Type B pancreatic cell (in vitro differentiated cells): ENCODE data around the gene WASF1. TPM values are rescaled to one million over a fixed set of nuclear protein-coding genes. Genes with fewer than 3 reads are reported as not detected.

Source experiments
- DNase-seq: peaks from one replicate; pipeline ENCODE4 v3.0.0; 2021; ENCODE audit warnings: mixed read lengths; ENCODE audit not compliant: unreplicated experiment; ENCODE audit errors: extremely low spot score
- H3K27ac Mint-ChIP-seq: 2 replicates; pipeline ENCODE4 v1.8.0; 2021; ENCODE audit warnings: mild to moderate bottlenecking, mixed read lengths
- H3K27me3 Mint-ChIP-seq: 2 replicates; pipeline ENCODE4 v1.8.0; 2021; ENCODE audit warnings: mixed read lengths
- H3K36me3 Mint-ChIP-seq: 2 replicates; pipeline ENCODE4 v1.8.0; 2021; ENCODE audit warnings: mixed read lengths
- H3K4me1 Mint-ChIP-seq: one replicate; pipeline ENCODE4 v1.8.0; 2021; ENCODE audit warnings: mixed read lengths; ENCODE audit not compliant: unreplicated experiment
- H3K4me3 Mint-ChIP-seq: 2 replicates; pipeline ENCODE4 v1.8.0; 2021; ENCODE audit warnings: mild to moderate bottlenecking, mixed read lengths
- H3K9me3 Mint-ChIP-seq: 2 replicates; pipeline ENCODE4 v1.8.0; 2021; ENCODE audit warnings: mixed read lengths
- CTCF ChIP-seq: fragments of 200-600 bp; sonication (generic); conservative IDR thresholded peaks from 2 replicates; pipeline ENCODE4 v1.5.0; 2021; ENCODE audit warnings: antibody characterized with exemption, mild to moderate bottlenecking
- total RNA-seq: library from RNA; stranded (reverse); gene quantifications from 2 replicates; pipeline ENCODE4 v1.2.1, GENCODE V29; 2021; ENCODE audit warnings: low replicate concordance

Gene WASF1
- total RNA-seq, 1 donor from 2014 or later: 120 TPM

GRCh38 chr6:110195639-110196038, 16.2 kb upstream of the WASF1 start:
- H3K9me3 Mint-ChIP-seq: no peaks in the 10 kb centered on the region
- H3K36me3 Mint-ChIP-seq: peaks cover 9% of the 10 kb centered on the region
- peaks cover 6% of the 10 kb centered on the region for H3K4me1 Mint-ChIP-seq
- no peak for TF ChIP-seq CTCF
- no peak overlapping the region for H3K4me3 Mint-ChIP-seq
- DNase-seq: no peak
- no peak overlapping the region for H3K27ac Mint-ChIP-seq
- no peaks in the 10 kb centered on the region for H3K27me3 Mint-ChIP-seq

GRCh38 chr6:110191477-110191876, 12.0 kb upstream of the WASF1 start:
- no peaks in the 10 kb centered on the region for H3K4me1 Mint-ChIP-seq
- H3K9me3 Mint-ChIP-seq: no peaks in the 10 kb centered on the region
- TF ChIP-seq CTCF: no peak
- H3K27ac Mint-ChIP-seq: no peak overlapping the region
- H3K36me3 Mint-ChIP-seq: peaks cover 9% of the 10 kb centered on the region
- H3K4me3 Mint-ChIP-seq: no peak overlapping the region
- H3K27me3 Mint-ChIP-seq: no peaks in the 10 kb centered on the region
- no peak for DNase-seq

- Mint-ChIP-seq H3K27ac (no peak overlapping the region), H3K27me3 (no peaks in the 10 kb centered on the region)
These were observed 11.3 kb upstream of the WASF1 start for GRCh38 chr6:110190726-110191125.

GRCh38 chr6:110188791-110189190, 9.3 kb upstream of the WASF1 start:
- no peak for DNase-seq
- no peak overlapping the region for H3K27ac Mint-ChIP-seq
- no peak for TF ChIP-seq CTCF
- H3K4me3 Mint-ChIP-seq: no peak overlapping the region
- H3K9me3 Mint-ChIP-seq: no peaks in the 10 kb centered on the region
- peaks cover 2% of the 10 kb centered on the region for H3K36me3 Mint-ChIP-seq
- H3K27me3 Mint-ChIP-seq: no peaks in the 10 kb centered on the region
- peaks cover 4% of the 10 kb centered on the region for H3K4me1 Mint-ChIP-seq

More at GRCh38 chr6:110190726-110191125, 11.3 kb upstream of the WASF1 start:
- Mint-ChIP-seq H3K4me3 (no peak overlapping the region), H3K4me1 (peaks cover 4% of the 10 kb centered on the region), H3K36me3 (peaks cover 9% of the 10 kb centered on the region), H3K9me3 (no peaks in the 10 kb centered on the region)
- no peak for TF ChIP-seq CTCF
- no peak for DNase-seq

GRCh38 chr6:110185879-110186278, 6.4 kb upstream of the WASF1 start:
- H3K27me3 Mint-ChIP-seq: no peaks in the 10 kb centered on the region
- H3K9me3 Mint-ChIP-seq: no peaks in the 10 kb centered on the region
- DNase-seq: no peak
- H3K4me3 Mint-ChIP-seq: no peak overlapping the region
- H3K36me3 Mint-ChIP-seq: no peaks in the 10 kb centered on the region
- H3K27ac Mint-ChIP-seq: no peak overlapping the region
- peaks cover 4% of the 10 kb centered on the region for H3K4me1 Mint-ChIP-seq
- TF ChIP-seq CTCF: no peak

- Mint-ChIP-seq H3K36me3 (peaks cover 2% of the 10 kb centered on the region), H3K4me3 (no peak overlapping the region), H3K9me3 (no peaks in the 10 kb centered on the region), H3K27ac (no peak overlapping the region), H3K4me1 (peaks cover 7% of the 10 kb centered on the region), H3K27me3 (no peaks in the 10 kb centered on the region)
- DNase-seq: no peak
- TF ChIP-seq CTCF: no peak
These were observed 3.9 kb upstream of the WASF1 start for GRCh38 chr6:110183292-110183885.
